BLaER1 treated with 17β-estradiol and CSF1 and Interleukin-3, amounts not matched to agents 10 nM and 100 nM (cell line): Measurements from ENCODE around the gene SH3D19.

Experiments used
- H3K27ac ChIP-seq, 11 experiments: shearing (Covaris generic); formaldehyde crosslinking; 2 replicates each; pipeline ENCODE4 v1.8.1; 2022
- H3K27me3 ChIP-seq, 11 experiments: shearing (Covaris generic); formaldehyde crosslinking; 2 replicates each; pipeline ENCODE4 v1.8.1; 2022
- H3K36me3 ChIP-seq, 11 experiments: shearing (Covaris generic); formaldehyde crosslinking; 2 replicates each; pipeline ENCODE4 v1.8.1; 2022
- H3K4me1 ChIP-seq, 10 experiments: shearing (Covaris generic); formaldehyde crosslinking; 2 replicates each; pipeline ENCODE4 v1.8.1; 2022
- H3K4me2 ChIP-seq, 11 experiments: shearing (Covaris generic); formaldehyde crosslinking; 2 replicates each; pipeline ENCODE4 v1.8.1; 2022
- H3K4me3 ChIP-seq, 10 experiments: shearing (Covaris generic); formaldehyde crosslinking; 2 replicates each; pipeline ENCODE4 v1.8.1; 2022
- H3K9ac ChIP-seq, 11 experiments: shearing (Covaris generic); formaldehyde crosslinking; 2 replicates each; pipeline ENCODE4 v1.8.1; 2022
- H3K9me3 ChIP-seq, 11 experiments: shearing (Covaris generic); formaldehyde crosslinking; replicated peaks in 1 of 11; 2 replicates each; pipeline ENCODE4 v1.8.1; 2022
- H4K20me1 ChIP-seq, 11 experiments: shearing (Covaris generic); formaldehyde crosslinking; 2 replicates each; pipeline ENCODE4 v1.8.1; 2022
- Cebpa-rat ChIP-seq, 11 experiments: shearing (Covaris generic); IDR thresholded peaks; 2 replicates each; pipeline ENCODE4 v1.8.1; 2022

The SH3D19 gene

DNA sequence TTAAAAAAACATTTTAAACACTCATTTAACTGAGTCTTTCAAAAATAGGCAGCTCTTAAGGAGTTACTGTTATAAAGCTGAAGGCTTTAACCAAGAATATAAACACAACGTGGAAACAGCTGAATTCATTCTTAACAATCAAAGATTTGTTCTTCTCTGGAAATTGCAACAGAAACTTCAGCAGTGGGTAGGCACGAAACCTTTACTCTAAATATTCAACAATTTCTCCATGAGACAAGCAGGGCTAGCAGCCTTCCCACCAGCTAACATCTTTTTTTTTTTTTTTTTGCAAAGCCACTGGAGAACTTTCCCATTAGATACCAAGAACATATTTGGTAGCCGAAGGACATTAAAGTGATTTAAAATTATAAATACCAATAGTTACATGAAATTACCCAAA lies 126.7 kb downstream of the SH3D19 start:
- Histone ChIP-seq H3K27me3 (no peaks in the 10 kb centered on the region), H3K4me3 (no peak overlapping the region), H3K4me2 (no peak overlapping the region), H4K20me1 (no peaks in the 10 kb centered on the region), H3K4me1 (peaks cover 0 to 4% (median 0%) of the 10 kb centered on the region in 10 experiments; a peak in 1 of 20 replicates), H3K9me3 (no peaks in the 10 kb centered on the region), H3K9ac (no peak overlapping the region), H3K36me3 (no peaks in the 10 kb centered on the region), H3K27ac (no peak overlapping the region)
- no peak for TF ChIP-seq Cebpa-rat (IDR thresholded peaks at IDR 0.05)

DNA sequence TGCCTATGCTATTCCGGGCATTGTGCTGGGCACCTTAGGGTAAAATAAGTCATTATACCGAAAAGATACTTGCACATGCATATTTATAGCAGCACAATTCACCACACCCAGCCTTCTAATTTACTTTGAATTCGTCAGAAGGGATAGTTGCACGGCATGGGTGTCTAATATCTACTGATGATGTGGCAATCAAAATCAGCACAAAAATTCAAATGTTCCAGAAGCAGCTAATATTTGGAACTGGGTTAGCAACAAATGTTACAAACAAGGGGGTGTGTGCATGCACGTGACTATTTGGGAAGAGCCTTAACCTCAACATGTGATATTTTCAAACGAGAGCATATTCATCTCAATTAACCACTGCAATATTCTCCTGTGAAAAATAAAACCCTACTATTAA lies 128.2 kb downstream of the SH3D19 start:
- H3K4me1 ChIP-seq = peaks cover 0 to 4% (median 0%) of the 10 kb centered on the region in 10 experiments; a peak in 1 of 20 replicates
- H3K9me3 ChIP-seq = peaks cover 0 to under 1% (median 0%) of the 10 kb centered on the region in 11 experiments; a peak in 1 of 22 replicates
- no peaks in the 10 kb centered on the region for H3K36me3 ChIP-seq
- TF ChIP-seq Cebpa-rat (IDR thresholded peaks at IDR 0.05) = no peak
- no peak overlapping the region for H3K4me3 ChIP-seq
- no peak overlapping the region for H3K27ac ChIP-seq
- H3K4me2 ChIP-seq = no peak overlapping the region
- H3K27me3 ChIP-seq = no peaks in the 10 kb centered on the region
- no peaks in the 10 kb centered on the region for H4K20me1 ChIP-seq
- no peak overlapping the region for H3K9ac ChIP-seq

DNA sequence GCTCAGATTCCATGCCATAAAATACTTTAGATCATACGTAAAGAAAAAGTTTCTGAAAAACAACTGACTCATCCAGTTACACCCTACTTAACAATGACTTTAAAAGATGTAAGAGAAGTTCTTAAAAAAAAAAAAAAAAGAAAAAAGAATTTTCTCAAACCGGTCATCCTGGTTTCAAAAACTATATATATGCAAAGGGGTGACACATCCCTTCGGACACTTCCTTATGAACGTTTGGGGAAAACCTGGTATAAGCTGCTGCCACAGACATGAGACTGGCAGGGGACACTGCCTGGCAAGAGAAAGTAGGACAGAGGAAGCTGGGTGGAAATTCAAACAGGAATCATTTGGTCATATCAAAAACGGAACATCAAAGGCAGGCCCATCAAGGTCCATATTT lies 129.6 kb downstream of the SH3D19 start:
- H3K27me3 ChIP-seq = no peaks in the 10 kb centered on the region
- peaks cover 0 to 4% (median 0%) of the 10 kb centered on the region in 10 experiments; a peak in 1 of 20 replicates for H3K4me1 ChIP-seq
- no peak overlapping the region for H3K9ac ChIP-seq
- no peak overlapping the region for H3K4me3 ChIP-seq
- H3K9me3 ChIP-seq = peaks cover 7 to 15% (median 8%) of the 10 kb centered on the region in 11 experiments
- H3K4me2 ChIP-seq = no peak overlapping the region; a peak in 1 of 22 replicates
- no peaks in the 10 kb centered on the region for H4K20me1 ChIP-seq
- no peak for TF ChIP-seq Cebpa-rat (IDR thresholded peaks at IDR 0.05)
- no peaks in the 10 kb centered on the region for H3K36me3 ChIP-seq
- no peak overlapping the region for H3K27ac ChIP-seq

DNA sequence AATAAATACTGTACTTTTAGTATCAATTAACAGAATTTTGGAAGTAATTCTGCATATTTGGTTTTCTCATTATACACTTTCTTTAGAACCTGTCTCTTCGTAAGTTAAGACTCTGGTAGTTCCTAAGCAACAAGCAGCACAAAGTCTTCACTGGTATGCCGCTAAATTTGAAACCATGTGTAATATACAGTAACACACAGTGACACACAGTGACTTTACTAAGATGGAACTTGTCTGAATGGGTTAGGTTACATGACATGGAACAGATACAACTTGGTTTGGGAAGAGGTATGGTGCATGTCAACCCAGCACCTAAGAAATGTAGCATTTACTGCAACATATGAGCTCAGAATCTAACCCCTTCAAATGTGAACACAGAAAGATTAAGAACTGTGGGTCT lies 132.0 kb downstream of the SH3D19 start:
- Histone ChIP-seq H3K9ac (no peak overlapping the region), H3K27ac (no peak overlapping the region), H3K36me3 (no peaks in the 10 kb centered on the region), H3K27me3 (no peaks in the 10 kb centered on the region), H4K20me1 (no peaks in the 10 kb centered on the region), H3K4me2 (no peak overlapping the region), H3K9me3 (peaks cover 17 to 34% (median 27%) of the 10 kb centered on the region in 11 experiments), H3K4me1 (peaks cover 0 to 4% (median 0%) of the 10 kb centered on the region in 10 experiments; a peak in 1 of 20 replicates), H3K4me3 (no peak overlapping the region)
- TF ChIP-seq Cebpa-rat (IDR thresholded peaks at IDR 0.05) = no peak

DNA sequence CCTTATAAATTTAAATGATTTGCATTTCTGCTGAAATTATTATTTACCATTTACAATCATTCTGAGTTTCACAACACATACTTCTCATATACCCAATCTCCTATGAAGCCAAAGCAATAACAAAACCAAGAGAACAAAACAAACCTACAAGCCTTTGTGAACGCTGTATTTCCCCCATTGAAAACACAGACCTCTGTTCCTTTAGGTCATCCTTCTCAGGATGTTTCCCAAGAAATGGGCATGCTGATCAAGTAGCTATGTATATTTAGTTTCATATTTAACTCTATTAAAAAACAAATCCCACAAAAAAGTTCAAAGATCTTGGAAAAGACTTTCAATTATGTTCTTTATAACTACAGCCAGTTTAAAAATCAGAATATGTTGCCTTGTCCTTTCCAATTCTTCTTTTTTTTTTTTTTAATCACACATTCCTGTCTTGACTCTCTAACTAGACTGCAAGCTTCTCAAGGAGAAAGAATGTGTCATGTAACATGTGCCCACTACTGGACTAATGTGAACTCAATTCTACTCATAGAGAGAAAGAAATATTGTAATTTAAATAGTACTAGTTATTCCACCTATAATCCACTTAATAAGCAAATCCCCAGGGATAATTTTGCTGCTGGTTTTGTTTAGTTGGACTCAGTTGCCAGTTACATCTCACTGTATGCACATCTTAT lies 132.7 kb downstream of the SH3D19 start:
- H3K4me3 ChIP-seq = no peak overlapping the region
- H3K4me2 ChIP-seq = no peak overlapping the region
- H3K27ac ChIP-seq = no peak overlapping the region
- H3K4me1 ChIP-seq = peaks cover 0 to 4% (median 0%) of the 10 kb centered on the region in 10 experiments; a peak in 1 of 20 replicates
- no peak overlapping the region for H3K9ac ChIP-seq
- no peaks in the 10 kb centered on the region for H3K36me3 ChIP-seq
- no peaks in the 10 kb centered on the region for H3K27me3 ChIP-seq
- peaks cover 17 to 34% (median 27%) of the 10 kb centered on the region in 11 experiments for H3K9me3 ChIP-seq
- no peaks in the 10 kb centered on the region for H4K20me1 ChIP-seq
- no peak for TF ChIP-seq Cebpa-rat (IDR thresholded peaks at IDR 0.05)

DNA sequence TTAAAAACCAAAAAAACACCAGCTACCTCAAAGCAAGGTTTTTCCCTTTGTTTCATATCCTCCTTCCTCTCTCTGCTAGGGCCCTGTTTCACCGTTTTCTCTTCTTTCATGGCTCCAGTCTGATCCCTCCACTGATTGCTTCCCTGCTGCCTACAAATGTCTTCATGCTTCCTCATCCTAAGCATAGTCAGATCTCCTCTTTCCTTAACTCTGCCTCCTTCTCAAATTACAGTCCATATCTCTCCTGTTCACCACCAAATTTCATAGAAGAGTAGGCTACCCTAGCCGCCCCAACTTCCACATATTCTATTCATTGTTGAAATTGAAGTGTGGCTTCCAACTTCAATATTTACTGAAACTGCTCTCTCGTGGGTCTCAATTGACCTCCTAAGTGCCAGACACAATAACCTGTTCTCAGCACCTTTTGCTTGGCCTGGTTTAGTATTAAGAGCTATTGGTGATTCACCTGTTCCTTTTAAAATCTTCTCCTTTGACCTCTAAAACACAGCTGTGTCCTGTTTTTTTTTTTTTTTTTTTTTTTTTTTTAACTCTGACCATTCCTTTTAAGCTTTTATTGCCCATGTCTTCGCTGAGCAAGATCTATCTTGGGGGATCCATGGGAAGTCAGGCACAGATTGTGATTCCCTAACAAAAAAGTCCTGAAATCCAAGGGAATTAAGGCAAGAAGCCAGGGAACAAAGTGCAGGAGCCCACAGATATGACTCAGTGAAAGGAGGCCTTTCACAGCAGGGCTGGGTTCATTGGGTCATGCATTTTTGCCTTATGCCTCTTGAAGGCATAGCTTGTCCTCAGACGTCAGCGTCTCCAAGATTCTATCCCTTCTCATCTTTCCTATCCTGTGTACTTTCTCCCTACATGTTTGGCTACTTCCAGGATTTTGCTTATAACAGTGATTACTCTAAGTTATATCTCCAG lies 140.6 kb downstream of the SH3D19 start:
- H3K9me3 ChIP-seq = peaks cover 0 to 12% (median 6%) of the 10 kb centered on the region in 11 experiments; a peak in 13 of 22 replicates
- no peak for TF ChIP-seq Cebpa-rat (IDR thresholded peaks at IDR 0.05)
- H3K27me3 ChIP-seq = no peaks in the 10 kb centered on the region
- no peak overlapping the region for H3K9ac ChIP-seq
- H3K4me2 ChIP-seq = no peak overlapping the region
- H3K4me3 ChIP-seq = no peak overlapping the region
- no peaks in the 10 kb centered on the region for H4K20me1 ChIP-seq
- H3K36me3 ChIP-seq = no peaks in the 10 kb centered on the region
- H3K4me1 ChIP-seq = no peaks in the 10 kb centered on the region
- H3K27ac ChIP-seq = no peak overlapping the region

DNA sequence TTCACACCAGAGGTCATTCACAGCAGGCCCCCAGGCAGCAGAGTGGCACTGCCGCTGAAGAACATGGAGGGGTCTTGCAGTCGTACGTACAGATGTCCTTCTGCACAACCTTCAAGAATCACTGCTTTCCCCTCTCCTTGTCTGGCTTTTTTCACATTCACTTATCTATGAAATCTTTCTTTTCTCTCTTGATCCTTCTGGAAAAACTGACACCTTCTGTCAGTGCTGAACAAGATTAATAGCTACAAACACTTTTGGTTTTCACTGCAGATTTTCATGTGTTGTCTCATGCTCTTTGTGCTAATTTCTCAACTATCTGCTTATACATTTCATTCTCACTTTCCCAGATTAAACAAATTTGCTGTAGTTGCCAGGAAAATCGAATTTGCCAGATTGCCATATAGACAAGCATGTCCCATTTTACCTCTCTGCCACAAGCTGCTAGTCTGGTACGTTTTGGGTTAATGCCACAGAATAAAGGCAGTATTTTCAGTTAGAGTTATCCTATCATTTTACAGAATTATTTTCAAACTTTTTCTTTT lies 142.9 kb downstream of the SH3D19 start:
- H3K9me3 ChIP-seq = no peaks in the 10 kb centered on the region
- H3K4me1 ChIP-seq = no peaks in the 10 kb centered on the region
- no peak overlapping the region for H3K27ac ChIP-seq
- no peak overlapping the region for H3K9ac ChIP-seq
- no peak overlapping the region for H3K4me3 ChIP-seq
- no peak overlapping the region for H3K4me2 ChIP-seq
- no peaks in the 10 kb centered on the region for H3K36me3 ChIP-seq
- H4K20me1 ChIP-seq = no peaks in the 10 kb centered on the region
- H3K27me3 ChIP-seq = no peaks in the 10 kb centered on the region
- no peak for TF ChIP-seq Cebpa-rat (IDR thresholded peaks at IDR 0.05)

DNA sequence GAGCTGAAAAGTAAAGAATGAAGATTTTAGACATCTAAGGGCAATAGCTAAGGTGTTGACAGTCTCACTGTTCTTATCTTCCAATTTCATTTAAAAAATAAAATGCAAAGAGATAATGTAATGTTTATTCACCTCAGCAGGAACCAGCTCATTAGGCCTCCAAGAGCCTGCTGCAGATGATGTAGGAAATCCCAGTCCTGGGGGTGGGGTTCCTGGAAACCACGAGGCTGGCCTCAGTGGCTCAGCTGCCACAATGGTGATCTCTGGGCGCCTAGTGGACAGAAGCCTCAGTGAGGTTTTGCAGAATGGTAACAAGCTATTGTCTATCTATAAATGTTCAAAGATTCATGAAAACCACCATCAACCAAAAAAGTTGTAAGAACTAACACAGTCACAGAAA lies 148.7 kb downstream of the SH3D19 start:
- no peak overlapping the region for H3K27ac ChIP-seq
- no peaks in the 10 kb centered on the region for H3K9me3 ChIP-seq
- H3K36me3 ChIP-seq = no peaks in the 10 kb centered on the region
- H3K4me2 ChIP-seq = no peak overlapping the region
- no peak for TF ChIP-seq Cebpa-rat (IDR thresholded peaks at IDR 0.05)
- no peaks in the 10 kb centered on the region for H3K4me1 ChIP-seq
- no peaks in the 10 kb centered on the region for H4K20me1 ChIP-seq
- H3K4me3 ChIP-seq = no peak overlapping the region
- H3K27me3 ChIP-seq = no peaks in the 10 kb centered on the region
- no peak overlapping the region for H3K9ac ChIP-seq
